ENCODE data around the gene PAXIP1.

Gene PAXIP1

DNA sequence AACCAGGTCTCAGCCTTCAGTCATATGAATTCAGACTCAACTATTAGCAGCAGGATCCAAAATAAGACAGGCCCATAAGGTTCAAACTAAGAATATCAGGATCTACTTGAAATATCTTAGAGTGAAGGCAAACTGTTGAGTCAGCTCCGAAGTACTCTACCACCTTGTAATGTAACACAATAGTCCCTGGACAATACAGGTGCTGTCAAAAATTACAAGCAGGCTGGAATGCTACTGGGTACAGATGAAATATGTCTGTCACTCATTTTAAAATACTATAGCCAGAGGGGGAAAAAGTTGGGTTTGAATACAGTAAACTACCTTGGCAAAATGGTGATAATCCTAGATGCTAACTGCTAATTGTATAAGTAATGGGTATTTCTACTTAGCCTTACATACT is 6.8 kb downstream of the PAXIP1 start:
- DNase-seq = no peak

GRCh38 chr7:154994996-154995395 is 7.9 kb downstream of the PAXIP1 start:
- no peak for DNase-seq

- DNase-seq = no peak
Observed at GRCh38 chr7:154990964-154991540, 11.9 kb downstream of the PAXIP1 start.

DNA sequence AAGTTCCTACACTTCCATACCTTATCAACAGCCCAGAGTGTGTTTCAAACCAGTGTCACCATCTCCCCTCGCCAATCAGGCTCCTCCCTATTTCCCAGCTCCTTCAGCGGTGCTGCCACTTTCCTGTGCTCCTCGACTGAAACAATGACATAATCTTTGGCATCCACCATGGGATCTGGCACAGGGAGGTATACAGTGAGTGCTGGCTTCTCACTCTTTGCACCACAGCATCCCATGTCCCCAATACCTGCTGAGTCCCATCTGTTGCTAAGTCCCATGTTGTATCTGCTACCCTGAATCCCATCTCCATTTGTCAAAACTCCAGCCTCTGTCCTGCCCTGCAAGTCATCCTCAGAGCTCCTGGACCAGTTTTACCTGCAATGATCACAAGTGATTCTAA is 15.4 kb downstream of the PAXIP1 start:
- DNase-seq = no peak

DNA sequence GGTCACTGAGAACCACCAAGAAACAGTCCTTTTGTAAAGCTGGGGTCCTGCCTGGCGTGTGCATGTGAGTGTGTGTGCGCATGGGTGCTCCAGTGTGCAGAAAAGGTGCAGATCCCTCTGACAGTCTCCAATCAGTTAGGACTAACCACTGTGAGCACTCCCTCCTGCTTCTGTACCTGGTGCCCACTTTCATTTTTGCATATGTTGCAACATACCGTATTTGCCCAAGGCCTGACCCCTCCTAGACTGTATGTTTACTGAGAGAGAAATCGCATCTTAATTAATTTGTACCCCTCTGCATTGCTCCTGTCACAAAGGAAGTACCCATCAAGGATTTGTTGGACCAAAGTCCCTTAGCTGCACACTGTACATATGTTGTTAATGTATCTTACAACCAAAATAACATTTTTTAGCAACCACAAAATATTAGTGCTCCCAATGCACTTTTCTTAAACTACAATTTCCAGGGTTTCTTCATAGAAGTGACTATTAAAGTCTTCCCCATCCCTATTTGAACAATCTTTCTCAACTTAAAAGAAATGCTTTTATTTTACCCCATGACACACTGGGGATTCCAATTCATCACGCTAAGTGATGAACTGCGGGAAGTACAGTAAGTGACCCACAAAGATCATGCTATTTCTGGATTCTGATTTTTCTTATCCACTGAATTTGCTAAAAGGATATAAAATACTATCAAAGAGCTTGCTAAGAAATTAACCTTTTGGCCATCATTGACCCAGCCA is 16.6 kb downstream of the PAXIP1 start:
- DNase-seq = no peak

GRCh38 chr7:154985230-154985629 is 17.7 kb downstream of the PAXIP1 start:
- no peak for DNase-seq

DNA sequence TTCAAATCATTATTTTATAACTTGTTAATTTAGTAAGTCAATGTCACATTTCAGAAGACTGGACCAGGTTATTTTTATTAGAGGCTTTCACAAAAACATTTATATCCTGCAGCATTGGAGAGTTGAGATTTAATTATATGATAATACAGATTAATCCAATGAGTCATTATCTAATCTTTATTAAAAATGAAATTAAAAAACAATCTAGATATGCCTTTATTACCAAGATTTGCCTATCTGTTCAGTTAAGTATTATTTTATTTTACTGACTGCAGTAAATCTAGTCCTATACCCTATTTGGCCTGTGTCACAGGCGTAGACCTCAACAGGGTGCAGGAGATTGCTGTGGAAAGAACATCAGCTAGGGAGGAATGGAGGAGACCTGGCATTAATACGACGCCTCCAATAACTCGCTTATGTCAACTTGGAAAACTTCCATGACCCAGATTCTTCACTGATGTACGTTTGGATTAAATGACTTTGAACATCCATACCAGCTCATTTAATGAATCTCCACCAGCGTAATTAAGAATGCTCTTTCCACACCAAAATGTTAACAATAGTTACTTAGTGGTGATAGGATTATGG is 18.2 kb downstream of the PAXIP1 start:
- no peak for DNase-seq

GRCh38 chr7:154978017-154978416 is 24.9 kb downstream of the PAXIP1 start:
- no peak for DNase-seq

- DNase-seq = no peak
Observed at GRCh38 chr7:154977250-154977649, 25.7 kb downstream of the PAXIP1 start.

DNA sequence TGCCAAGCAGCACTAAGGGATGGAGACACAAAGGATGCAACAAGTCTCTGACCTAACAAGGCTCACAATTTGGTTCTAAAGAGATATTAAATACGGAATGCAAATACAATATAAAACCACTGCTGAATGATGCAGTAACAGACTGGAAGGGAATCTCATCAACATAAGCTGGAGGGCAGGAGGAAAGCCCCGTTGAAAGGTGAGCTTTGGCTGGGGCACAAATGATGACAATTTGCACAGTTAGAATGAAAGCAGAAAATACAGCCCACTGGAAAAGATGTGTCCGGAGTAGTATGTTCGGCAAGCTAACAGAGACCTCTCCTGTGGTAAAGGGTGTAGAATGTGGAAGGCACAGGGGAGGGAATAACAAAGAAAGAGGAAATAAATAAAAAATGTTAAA is 26.1 kb downstream of the PAXIP1 start:
- no peak for DNase-seq

- no peak for DNase-seq
Observed at GRCh38 chr7:154975984-154976383, 26.9 kb downstream of the PAXIP1 start.

DNA sequence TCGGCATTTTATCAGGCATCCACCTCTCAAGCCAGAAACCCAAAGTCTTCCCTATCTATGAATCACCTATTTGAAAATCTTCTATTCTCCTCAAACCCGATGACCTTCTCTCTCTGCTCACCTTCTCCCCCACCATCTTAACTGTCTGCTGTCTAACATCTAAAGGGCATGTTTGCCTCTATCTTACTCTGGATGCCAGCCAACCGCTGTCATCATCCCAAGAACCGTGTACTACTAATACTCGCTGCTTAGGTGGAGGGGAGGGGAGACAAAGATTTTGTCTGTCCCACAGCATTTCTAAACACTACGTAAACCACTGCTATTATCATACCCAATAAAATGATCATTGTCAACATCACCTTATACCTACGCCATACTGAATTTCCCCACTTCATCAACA is 29.5 kb downstream of the PAXIP1 start:
- DNase-seq = no peak

DNA sequence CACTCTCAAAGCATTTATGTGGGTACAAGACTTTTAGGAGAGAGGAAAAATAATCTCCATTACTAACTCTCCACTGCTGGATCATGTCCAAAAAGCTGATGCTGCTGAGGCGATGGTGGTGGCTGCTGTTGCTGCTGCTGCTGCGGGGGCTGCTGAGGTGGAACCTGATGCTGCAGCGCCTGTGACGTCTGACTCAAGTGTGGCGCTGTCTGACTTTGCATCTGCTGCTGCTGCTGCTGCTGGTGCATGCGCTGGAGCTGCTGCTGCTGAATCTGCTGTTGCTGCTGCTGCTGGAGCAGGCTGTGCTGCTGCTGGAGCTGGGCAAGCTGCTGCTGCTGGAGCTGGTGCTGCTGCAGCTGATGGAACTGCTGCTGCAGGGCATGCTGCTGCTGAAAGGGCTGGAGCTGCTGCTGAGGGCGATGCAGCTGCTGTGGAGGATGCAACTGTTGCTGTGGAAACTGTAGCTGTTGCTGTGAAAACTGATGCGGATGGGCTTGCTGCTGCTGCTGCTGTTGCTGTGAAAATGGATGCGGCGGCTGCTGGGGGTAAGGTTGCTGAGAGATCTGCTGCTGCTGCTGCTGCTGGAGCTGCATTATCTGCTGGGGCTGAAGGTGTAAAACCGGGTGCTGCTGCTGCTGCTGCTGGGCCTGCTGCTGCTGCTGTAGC is 34.5 kb downstream of the PAXIP1 start:
- DNase-seq = no peak

DNA sequence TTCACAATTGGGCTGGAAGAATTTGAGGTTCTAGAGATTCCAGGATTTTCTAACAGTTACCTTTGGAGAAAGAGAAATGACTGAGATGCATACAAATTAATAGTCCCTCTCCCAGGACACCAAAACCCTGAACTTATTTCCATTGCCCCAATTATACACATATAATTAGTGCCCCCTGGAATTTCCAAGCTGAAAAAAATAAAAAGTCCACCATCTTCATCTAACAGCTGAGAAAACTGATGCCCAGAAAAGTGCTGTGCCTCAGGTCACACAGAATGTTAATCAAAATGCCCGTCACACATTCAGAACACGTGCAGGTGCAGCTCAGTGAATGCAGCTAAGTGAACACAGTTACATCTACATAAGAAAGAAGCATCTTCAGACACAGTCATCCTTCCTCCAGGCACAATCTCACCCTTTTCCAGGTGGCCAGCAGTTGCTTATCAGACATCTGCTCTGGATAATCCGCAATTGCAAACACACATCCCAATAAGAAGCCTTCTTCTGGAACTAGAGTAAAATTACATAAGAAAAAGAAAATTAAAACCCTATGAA is 35.4 kb downstream of the PAXIP1 start:
- DNase-seq = no peak

DNA sequence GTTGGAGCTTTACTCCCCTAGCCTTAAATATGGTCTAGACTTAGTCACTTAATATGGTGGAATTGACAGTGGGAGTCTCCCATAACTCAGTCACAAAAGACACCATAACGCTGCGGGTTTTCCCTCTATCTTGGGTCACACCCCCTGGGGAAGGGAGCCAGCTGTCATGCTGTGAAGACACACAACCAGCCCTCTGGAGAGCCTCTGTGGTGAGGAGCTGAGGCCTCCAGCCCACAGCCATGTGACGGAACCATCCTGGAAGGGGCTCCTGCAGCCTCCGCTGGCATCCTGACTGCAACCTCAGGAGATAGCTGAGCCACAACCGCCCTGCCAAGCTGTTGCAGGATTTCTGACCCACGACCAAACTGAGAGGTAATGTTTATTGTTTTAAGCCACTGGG is 37.9 kb downstream of the PAXIP1 start:
- no peak for DNase-seq

DNA sequence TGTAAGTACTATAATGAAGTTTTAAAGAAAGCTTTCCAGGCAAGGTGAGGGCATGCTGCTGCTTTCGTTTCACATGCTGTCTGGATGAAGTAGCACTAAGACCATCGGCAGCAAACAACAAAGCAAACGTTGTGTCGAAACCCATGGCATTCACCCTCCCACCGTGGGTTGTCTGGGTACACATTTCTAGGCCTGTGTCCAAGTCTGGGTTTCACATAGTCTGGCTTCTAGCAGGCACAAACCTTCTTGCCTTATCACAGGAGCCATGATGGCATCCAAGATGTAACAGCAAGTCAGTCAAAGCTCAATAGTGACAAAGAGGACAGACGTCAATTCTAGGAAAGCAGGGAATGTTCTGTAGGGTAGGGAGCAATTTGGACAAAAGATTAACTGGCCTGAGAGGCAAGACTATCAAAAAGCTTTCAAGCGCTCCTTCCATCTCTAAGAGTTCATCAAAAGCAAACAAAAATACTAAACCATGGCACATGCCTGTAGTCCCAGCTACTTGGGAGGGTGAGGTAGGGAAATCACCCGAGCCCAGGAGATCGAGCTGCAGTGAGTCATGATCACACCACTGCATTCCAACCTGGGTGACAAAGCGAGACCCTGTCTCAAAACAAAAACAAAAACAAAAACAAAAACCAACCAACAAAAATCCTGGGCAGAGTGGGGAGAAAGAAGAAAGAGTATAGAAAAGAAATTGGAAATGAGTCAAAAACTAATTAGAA is 42.7 kb downstream of the PAXIP1 start:
- DNase-seq = no peak

GRCh38 chr7:154956427-154956826 is 46.5 kb downstream of the PAXIP1 start:
- DNase-seq = no peak

GRCh38 chr7:154953006-154953684 is 49.8 kb downstream of the PAXIP1 start:
- no peak for DNase-seq

DNA sequence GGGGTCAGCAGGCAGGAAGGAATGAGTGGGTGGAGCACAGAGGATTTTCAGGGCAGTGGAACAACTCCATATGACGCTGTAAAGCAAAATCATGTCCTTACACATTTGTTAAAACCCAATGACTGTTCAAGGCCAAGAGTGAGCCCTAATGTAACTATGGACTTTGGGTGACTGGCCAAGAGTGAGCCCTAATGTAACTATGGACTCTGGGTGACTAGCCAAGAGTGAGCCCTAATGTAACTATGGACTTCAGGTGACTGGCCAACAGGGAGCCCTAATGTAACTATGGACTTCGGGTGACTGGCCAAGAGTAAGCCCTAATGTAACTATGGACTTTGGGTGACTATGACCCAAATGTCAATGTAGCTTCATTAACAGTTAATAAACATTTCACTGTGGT is 52.0 kb downstream of the PAXIP1 start:
- no peak for DNase-seq

- no peak for DNase-seq
Observed at GRCh38 chr7:154947604-154948003, 55.3 kb downstream of the PAXIP1 start.

- DNase-seq = no peak
Observed at GRCh38 chr7:154946166-154946565, 56.8 kb downstream of the PAXIP1 start.

DNA sequence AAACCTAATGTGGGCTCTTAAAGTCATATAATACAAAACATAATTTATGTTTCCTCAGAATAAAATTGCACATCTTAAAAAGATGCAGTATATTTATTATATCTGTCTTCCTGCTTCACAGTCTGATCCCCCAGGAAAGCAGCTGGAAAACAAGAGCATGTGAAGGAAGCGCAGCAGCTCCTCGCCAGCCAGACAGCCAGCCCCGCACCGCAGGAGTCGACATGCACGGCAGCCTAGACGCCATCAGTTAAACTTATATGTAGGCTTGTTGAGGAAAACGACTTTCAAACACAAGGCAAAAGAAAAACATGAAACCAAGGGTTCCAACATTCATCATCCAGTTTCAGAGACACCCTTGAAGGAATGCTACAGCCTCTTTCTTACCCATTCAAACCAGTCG is 59.0 kb downstream of the PAXIP1 start:
- no peak for DNase-seq

Data from KG1 (cell line).